Nephron progenitor cell (in vitro differentiated cells): Measurements from ENCODE around the gene ACTG2.

Source experiments
- DNase-seq: peaks from one replicate; pipeline ENCODE4 v3.0.0; 2021
- H3K27ac Mint-ChIP-seq: 2 replicates; pipeline ENCODE4 v1.8.0; 2021; ENCODE audit warnings: mild to moderate bottlenecking, moderate library complexity, mixed read lengths
- H3K27me3 Mint-ChIP-seq: 2 replicates; pipeline ENCODE4 v1.8.0; 2021; ENCODE audit warnings: mild to moderate bottlenecking, low read depth, mixed read lengths; ENCODE audit not compliant: poor library complexity
- H3K36me3 Mint-ChIP-seq: 2 replicates; pipeline ENCODE4 v1.8.0; 2021; ENCODE audit warnings: low read depth, mixed read lengths
- H3K4me1 Mint-ChIP-seq: 2 replicates; pipeline ENCODE4 v1.8.0; 2021; ENCODE audit warnings: mixed read lengths
- H3K4me3 Mint-ChIP-seq: 2 replicates; pipeline ENCODE4 v1.8.0; 2021; ENCODE audit warnings: mild to moderate bottlenecking, moderate library complexity, mixed read lengths
- H3K9me3 Mint-ChIP-seq: 2 replicates; pipeline ENCODE4 v1.8.0; 2021; ENCODE audit warnings: mild to moderate bottlenecking, moderate library complexity, mixed read lengths
- CTCF ChIP-seq: fragments of 200-600 bp; sonication (generic); IDR thresholded peaks from 2 replicates; pipeline ENCODE4 v1.5.0; 2021; ENCODE audit warnings: antibody characterized with exemption

ACTG2 gene

GRCh38 chr2:73908689-73909652 is 16.2 kb downstream of the ACTG2 start:
- Mint-ChIP-seq H3K36me3 (no peaks in the 10 kb centered on the region), H3K9me3 (no peaks in the 10 kb centered on the region), H3K27me3 (peaks cover 3% of the 10 kb centered on the region), H3K4me3 (no peak overlapping the region), H3K4me1 (no peaks in the 10 kb centered on the region), H3K27ac (no peak overlapping the region)
- DNase-seq: no peak
- TF ChIP-seq CTCF: no peak

GRCh38 chr2:73910873-73911547 is 18.2 kb downstream of the ACTG2 start:
- no peak for DNase-seq
- TF ChIP-seq CTCF: no peak

GRCh38 chr2:73911548-73912208 is 18.9 kb downstream of the ACTG2 start:
- H3K4me3 Mint-ChIP-seq: no peak overlapping the region
- DNase-seq: no peak
- peaks cover 11% of the 10 kb centered on the region for H3K27me3 Mint-ChIP-seq
- H3K9me3 Mint-ChIP-seq: no peaks in the 10 kb centered on the region
- H3K27ac Mint-ChIP-seq: no peak overlapping the region
- no peaks in the 10 kb centered on the region for H3K4me1 Mint-ChIP-seq
- TF ChIP-seq CTCF: no peak
- no peaks in the 10 kb centered on the region for H3K36me3 Mint-ChIP-seq

More at GRCh38 chr2:73910873-73911547, 18.2 kb downstream of the ACTG2 start:
- Mint-ChIP-seq H3K9me3 (no peaks in the 10 kb centered on the region), H3K27me3 (peaks cover 6% of the 10 kb centered on the region), H3K36me3 (no peaks in the 10 kb centered on the region), H3K27ac (no peak overlapping the region), H3K4me3 (no peak overlapping the region), H3K4me1 (no peaks in the 10 kb centered on the region)

GRCh38 chr2:73913414-73914054 is 20.7 kb downstream of the ACTG2 start:
- peak overlapping the region; percentile 39 for H3K27ac Mint-ChIP-seq
- H3K4me3 Mint-ChIP-seq: no peak overlapping the region
- H3K27me3 Mint-ChIP-seq: peaks cover 18% of the 10 kb centered on the region
- no peaks in the 10 kb centered on the region for H3K9me3 Mint-ChIP-seq
- no peak for TF ChIP-seq CTCF
- DNase-seq: no peak
- no peaks in the 10 kb centered on the region for H3K36me3 Mint-ChIP-seq
- H3K4me1 Mint-ChIP-seq: no peaks in the 10 kb centered on the region

- no peak for TF ChIP-seq CTCF
- Mint-ChIP-seq H3K27me3 (peaks cover 25% of the 10 kb centered on the region), H3K36me3 (no peaks in the 10 kb centered on the region), H3K4me3 (no peak overlapping the region), H3K27ac (no peak overlapping the region), H3K9me3 (no peaks in the 10 kb centered on the region), H3K4me1 (no peaks in the 10 kb centered on the region)
- DNase-seq: no peak
Measured at GRCh38 chr2:73914667-73915066, 21.9 kb downstream of the ACTG2 start.
